Vagina (tissue), 2 donors: Measurements from ENCODE around the gene TRIM7.

Experiments used
- CTCF ChIP-seq, 3 experiments: fragments of 450-650 bp in 2 of 3; fragments of 200-600 bp in 1 of 3; sonication (generic) in 1 of 3; IDR thresholded peaks; one replicate each; pipeline ENCODE4 v1.5.1; 2017 to 2019; ENCODE audit warnings: antibody characterized with exemption in 3 of 3, mild to moderate bottlenecking in 2 of 3, moderate library complexity in 2 of 3
- POLR2A ChIP-seq, 2 donors: fragments of 450-650 bp; IDR thresholded peaks; one replicate each; pipeline ENCODE4 v1.6.1; 2017; ENCODE audit warnings: antibody characterized with exemption in 2 of 2, mild to moderate bottlenecking in 2 of 2, moderate library complexity in 2 of 2
- POLR2AphosphoS5 ChIP-seq, 2 donors: sonication (generic); formaldehyde crosslinking; IDR thresholded peaks; one replicate each; pipeline ENCODE4 v1.9.0; 2017; ENCODE audit warnings: antibody characterized with exemption in 2 of 2, mild to moderate bottlenecking in 2 of 2, low read depth in 1 of 2; ENCODE audit not compliant: insufficient read depth in 1 of 2

- TF ChIP-seq CTCF (IDR thresholded peaks at IDR 0.05) (no peak), POLR2A (IDR thresholded peaks at IDR 0.05) (no peak), POLR2AphosphoS5 (IDR thresholded peaks at IDR 0.05; ENCODE audit: insufficient read depth in 1 of 2, low read depth in 1 of 2) (no peak)
These were observed 4.9 kb downstream of the TRIM7 start for GRCh38 chr5:181199881-181200638.
